SK-N-SH treated with all-trans-retinoic acid at 6 μM for 48 hours (cell line): Measurements from ENCODE around the gene TMEM30B.

Experiments
- ATAC-seq: fragments of 200-7000 bp; cut with Tn5 transposase; 3 replicates; pipeline ENCODE4 v1.9.1; 2020; ENCODE audit warnings: mild to moderate bottlenecking, moderate library complexity
- ARNTL ChIP-seq: fragments of 450-650 bp; formaldehyde crosslinking; IDR thresholded peaks from 2 replicates; pipeline ENCODE4 v1.5.0; 2020; ENCODE audit warnings: low read depth, mild to moderate bottlenecking, moderate library complexity, borderline replicate concordance
- BACH2 ChIP-seq: fragments of 250-450 bp; sonication (Bioruptor Pico); IDR thresholded peaks from 2 replicates; pipeline ENCODE4 v1.9.0; 2021; ENCODE audit warnings: mild to moderate bottlenecking, borderline replicate concordance
- CSDC2 ChIP-seq: fragments of 250-450 bp; sonication (Bioruptor Pico); IDR thresholded peaks from 2 replicates; pipeline ENCODE4 v1.5.0; 2020; ENCODE audit warnings: mild to moderate bottlenecking, moderate library complexity
- CSRNP3 ChIP-seq: fragments of 250-450 bp; sonication (Bioruptor Pico); IDR thresholded peaks from 2 replicates; pipeline ENCODE4 v1.5.1; 2021; ENCODE audit warnings: mild to moderate bottlenecking, moderate library complexity
- ESRRG ChIP-seq: fragments of 250-450 bp; sonication (Bioruptor Pico); IDR thresholded peaks from 2 replicates; pipeline ENCODE4 v1.6.1; 2021; ENCODE audit warnings: mild to moderate bottlenecking
- GLIS3 ChIP-seq: fragments of 250-450 bp; sonication (Bioruptor Pico); IDR thresholded peaks from 2 replicates; pipeline ENCODE4 v1.5.0; 2020; ENCODE audit warnings: mild to moderate bottlenecking, moderate library complexity
- ISL1 ChIP-seq: fragments of 250-450 bp; sonication (Bioruptor Pico); IDR thresholded peaks from 2 replicates; pipeline ENCODE4 v2.1.2; 2022; ENCODE audit warnings: mild to moderate bottlenecking, moderate library complexity
- OSR1 ChIP-seq: fragments of 250-450 bp; sonication (Bioruptor Pico); IDR thresholded peaks from 2 replicates; pipeline ENCODE4 v1.8.0; 2022; ENCODE audit warnings: moderate library complexity, mild to moderate bottlenecking, inconsistent platforms
- PPARA ChIP-seq: fragments of 250-450 bp; sonication (Bioruptor Pico); IDR thresholded peaks from 2 replicates; pipeline ENCODE4 v1.5.0; 2020; ENCODE audit warnings: mild to moderate bottlenecking, borderline replicate concordance
- TOX ChIP-seq: fragments of 250-450 bp; sonication (Bioruptor Pico); IDR thresholded peaks from 2 replicates; pipeline ENCODE4 v1.8.0; 2021; ENCODE audit warnings: mild to moderate bottlenecking, moderate library complexity, borderline replicate concordance
- TSHZ2 ChIP-seq: fragments of 250-450 bp; sonication (Bioruptor Pico); IDR thresholded peaks from 2 replicates; pipeline ENCODE4 v1.5.0; 2020; ENCODE audit warnings: mild to moderate bottlenecking, moderate library complexity
- ZC3H10 ChIP-seq: fragments of 250-450 bp; sonication (Bioruptor Pico); IDR thresholded peaks from 2 replicates; pipeline ENCODE4 v1.5.1; 2021; ENCODE audit warnings: mild to moderate bottlenecking, moderate library complexity
- ZFP3 ChIP-seq: fragments of 250-450 bp; sonication (Bioruptor Pico); IDR thresholded peaks from 2 replicates; pipeline ENCODE4 v1.5.0; 2020; ENCODE audit warnings: mild to moderate bottlenecking, moderate library complexity
- ZFP30 ChIP-seq: fragments of 450-650 bp; formaldehyde crosslinking; IDR thresholded peaks from 2 replicates; pipeline ENCODE4 v1.5.0; 2022; ENCODE audit warnings: mild to moderate bottlenecking, moderate library complexity
- ZNF565 ChIP-seq: fragments of 450-650 bp; formaldehyde crosslinking; conservative IDR thresholded peaks from 2 replicates; pipeline ENCODE4 v1.5.0; 2020; ENCODE audit warnings: low read depth, mild to moderate bottlenecking, moderate library complexity
- ZNF70 ChIP-seq: fragments of 450-650 bp; formaldehyde crosslinking; IDR thresholded peaks from 2 replicates; pipeline ENCODE4 v1.5.0; 2020; ENCODE audit warnings: mild to moderate bottlenecking, moderate library complexity
- TF ChIP-seq, protein P1 (sequence below): fragments of 250-450 bp; sonication (Bioruptor Pico); IDR thresholded peaks from 2 replicates; pipeline ENCODE4 v1.8.0; 2021; ENCODE audit warnings: low read depth, mild to moderate bottlenecking, moderate library complexity, borderline replicate concordance
- TF ChIP-seq, protein P2 (sequence below): fragments of 250-450 bp; sonication (Bioruptor Pico); IDR thresholded peaks from 2 replicates; pipeline ENCODE4 v1.8.0; 2020; ENCODE audit warnings: mild to moderate bottlenecking, moderate library complexity, borderline replicate concordance
- TF ChIP-seq, protein P3 (sequence below): fragments of 250-450 bp; sonication (Bioruptor Pico); IDR thresholded peaks from 2 replicates; pipeline ENCODE4 v1.5.1; 2020; ENCODE audit warnings: low read depth, mild to moderate bottlenecking, moderate library complexity

Gene TMEM30B

GRCh38 chr14:61297581-61297980 lies 16.4 kb upstream of the TMEM30B start:
- no peak for TF ChIP-seq ARNTL (CRISPR knock-in tag)
- TF ChIP-seq ESRRG (CRISPR knock-in tag): no peak
- TF ChIP-seq ZNF565 (CRISPR knock-in tag): no peak
- no peak for ATAC-seq

GRCh38 chr14:61296719-61297502 lies 15.8 kb upstream of the TMEM30B start:
- TF ChIP-seq, protein P1, sequence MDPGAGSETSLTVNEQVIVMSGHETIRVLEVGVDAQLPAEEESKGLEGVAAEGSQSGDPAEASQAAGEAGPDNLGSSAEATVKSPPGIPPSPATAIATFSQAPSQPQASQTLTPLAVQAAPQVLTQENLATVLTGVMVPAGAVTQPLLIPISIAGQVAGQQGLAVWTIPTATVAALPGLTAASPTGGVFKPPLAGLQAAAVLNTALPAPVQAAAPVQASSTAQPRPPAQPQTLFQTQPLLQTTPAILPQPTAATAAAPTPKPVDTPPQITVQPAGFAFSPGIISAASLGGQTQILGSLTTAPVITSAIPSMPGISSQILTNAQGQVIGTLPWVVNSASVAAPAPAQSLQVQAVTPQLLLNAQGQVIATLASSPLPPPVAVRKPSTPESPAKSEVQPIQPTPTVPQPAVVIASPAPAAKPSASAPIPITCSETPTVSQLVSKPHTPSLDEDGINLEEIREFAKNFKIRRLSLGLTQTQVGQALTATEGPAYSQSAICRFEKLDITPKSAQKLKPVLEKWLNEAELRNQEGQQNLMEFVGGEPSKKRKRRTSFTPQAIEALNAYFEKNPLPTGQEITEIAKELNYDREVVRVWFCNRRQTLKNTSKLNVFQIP (CRISPR knock-in tag): no peak
- TF ChIP-seq CSDC2 (CRISPR knock-in tag) (no peak), ZC3H10 (CRISPR knock-in tag) (no peak), ARNTL (CRISPR knock-in tag) (no peak), ZFP30 (CRISPR knock-in tag) (no peak), CSRNP3 (no peak)

GRCh38 chr14:61296151-61296550 lies 15.0 kb upstream of the TMEM30B start:
- peak; percentile 47; the same call in 2 of the 3 replicates for ATAC-seq
- no peak for TF ChIP-seq GLIS3 (CRISPR knock-in tag)
- no peak for TF ChIP-seq ZNF70 (CRISPR knock-in tag)
- TF ChIP-seq ZC3H10 (CRISPR knock-in tag): no peak
- no peak for TF ChIP-seq PPARA (CRISPR knock-in tag)
- TF ChIP-seq, protein P2, sequence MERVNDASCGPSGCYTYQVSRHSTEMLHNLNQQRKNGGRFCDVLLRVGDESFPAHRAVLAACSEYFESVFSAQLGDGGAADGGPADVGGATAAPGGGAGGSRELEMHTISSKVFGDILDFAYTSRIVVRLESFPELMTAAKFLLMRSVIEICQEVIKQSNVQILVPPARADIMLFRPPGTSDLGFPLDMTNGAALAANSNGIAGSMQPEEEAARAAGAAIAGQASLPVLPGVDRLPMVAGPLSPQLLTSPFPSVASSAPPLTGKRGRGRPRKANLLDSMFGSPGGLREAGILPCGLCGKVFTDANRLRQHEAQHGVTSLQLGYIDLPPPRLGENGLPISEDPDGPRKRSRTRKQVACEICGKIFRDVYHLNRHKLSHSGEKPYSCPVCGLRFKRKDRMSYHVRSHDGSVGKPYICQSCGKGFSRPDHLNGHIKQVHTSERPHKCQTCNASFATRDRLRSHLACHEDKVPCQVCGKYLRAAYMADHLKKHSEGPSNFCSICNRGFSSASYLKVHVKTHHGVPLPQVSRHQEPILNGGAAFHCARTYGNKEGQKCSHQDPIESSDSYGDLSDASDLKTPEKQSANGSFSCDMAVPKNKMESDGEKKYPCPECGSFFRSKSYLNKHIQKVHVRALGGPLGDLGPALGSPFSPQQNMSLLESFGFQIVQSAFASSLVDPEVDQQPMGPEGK (CRISPR knock-in tag): no peak
- no peak for TF ChIP-seq CSRNP3
- TF ChIP-seq, protein P1 (CRISPR knock-in tag): no peak
- no peak for TF ChIP-seq BACH2 (CRISPR knock-in tag)
- no peak for TF ChIP-seq TOX (CRISPR knock-in tag)
- TF ChIP-seq CSDC2 (CRISPR knock-in tag): no peak
- no peak for TF ChIP-seq ESRRG (CRISPR knock-in tag)
- TF ChIP-seq ARNTL (CRISPR knock-in tag): no peak

More at GRCh38 chr14:61296719-61297502, 15.8 kb upstream of the TMEM30B start:
- peak; percentile 91 for ATAC-seq

GRCh38 chr14:61290701-61291100 lies 9.6 kb upstream of the TMEM30B start:
- peak; percentile 46 for ATAC-seq
- TF ChIP-seq GLIS3 (CRISPR knock-in tag) (no peak), ISL1 (CRISPR knock-in tag) (no peak), ZFP3 (CRISPR knock-in tag) (no peak), ZNF70 (CRISPR knock-in tag) (no peak), ZFP30 (CRISPR knock-in tag) (no peak), ESRRG (CRISPR knock-in tag) (no peak), ARNTL (CRISPR knock-in tag) (no peak), TOX (CRISPR knock-in tag) (no peak), TSHZ2 (CRISPR knock-in tag) (no peak), OSR1 (CRISPR knock-in tag) (no peak)
- TF ChIP-seq, protein P2 (CRISPR knock-in tag): no peak
- TF ChIP-seq, protein P3, sequence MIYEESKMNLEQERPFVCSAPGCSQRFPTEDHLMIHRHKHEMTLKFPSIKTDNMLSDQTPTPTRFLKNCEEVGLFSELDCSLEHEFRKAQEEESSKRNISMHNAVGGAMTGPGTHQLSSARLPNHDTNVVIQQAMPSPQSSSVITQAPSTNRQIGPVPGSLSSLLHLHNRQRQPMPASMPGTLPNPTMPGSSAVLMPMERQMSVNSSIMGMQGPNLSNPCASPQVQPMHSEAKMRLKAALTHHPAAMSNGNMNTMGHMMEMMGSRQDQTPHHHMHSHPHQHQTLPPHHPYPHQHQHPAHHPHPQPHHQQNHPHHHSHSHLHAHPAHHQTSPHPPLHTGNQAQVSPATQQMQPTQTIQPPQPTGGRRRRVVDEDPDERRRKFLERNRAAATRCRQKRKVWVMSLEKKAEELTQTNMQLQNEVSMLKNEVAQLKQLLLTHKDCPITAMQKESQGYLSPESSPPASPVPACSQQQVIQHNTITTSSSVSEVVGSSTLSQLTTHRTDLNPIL: no peak
